HG02870 (cell line): Measurements from ENCODE around the gene ERP44.
"Not testable (repeated sequence)": the region's sequence is repeated elsewhere in the genome, so short reads cannot be mapped to it uniquely, and the experiment has no call there.

ENCODE experiments used
- ATAC-seq: cut with Tn5 transposase; IDR thresholded peaks from one replicate; pipeline ENCODE4 v1.9.1; 2021; ENCODE audit warnings: mild to moderate bottlenecking, moderate library complexity; ENCODE audit not compliant: unreplicated experiment

Gene ERP44

DNA sequence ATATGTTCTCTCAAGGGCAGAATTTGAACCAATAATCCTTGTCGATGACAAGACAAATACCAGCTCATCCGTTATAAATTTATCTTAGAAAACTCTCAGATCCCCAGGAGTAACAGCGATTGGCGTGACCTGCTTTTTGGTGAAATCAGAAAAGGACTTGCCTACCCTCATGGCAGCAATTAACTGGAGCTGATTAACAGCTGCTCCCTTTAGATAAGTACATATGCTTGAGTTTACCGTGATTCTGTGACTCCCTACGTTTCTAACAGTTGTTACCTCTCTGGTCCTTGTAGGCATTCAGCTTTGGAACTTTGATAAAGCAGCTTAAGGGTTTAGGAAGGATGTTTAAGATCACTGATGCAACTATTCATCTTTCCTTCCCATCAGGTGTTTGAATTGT, 2.8 kb upstream of the ERP44 start:
- no peak for ATAC-seq

- ATAC-seq, result no peak
Measured at GRCh38 chr9:100100146-100100667, 1.4 kb upstream of the ERP44 start.

- ATAC-seq, result peak; percentile 2
Measured at GRCh38 chr9:100099722-100100042, 882 bp upstream of the ERP44 start.

- ATAC-seq, result peak; percentile 1
Measured at GRCh38 chr9:100098046-100098886, 534 bp downstream of the ERP44 start.

DNA sequence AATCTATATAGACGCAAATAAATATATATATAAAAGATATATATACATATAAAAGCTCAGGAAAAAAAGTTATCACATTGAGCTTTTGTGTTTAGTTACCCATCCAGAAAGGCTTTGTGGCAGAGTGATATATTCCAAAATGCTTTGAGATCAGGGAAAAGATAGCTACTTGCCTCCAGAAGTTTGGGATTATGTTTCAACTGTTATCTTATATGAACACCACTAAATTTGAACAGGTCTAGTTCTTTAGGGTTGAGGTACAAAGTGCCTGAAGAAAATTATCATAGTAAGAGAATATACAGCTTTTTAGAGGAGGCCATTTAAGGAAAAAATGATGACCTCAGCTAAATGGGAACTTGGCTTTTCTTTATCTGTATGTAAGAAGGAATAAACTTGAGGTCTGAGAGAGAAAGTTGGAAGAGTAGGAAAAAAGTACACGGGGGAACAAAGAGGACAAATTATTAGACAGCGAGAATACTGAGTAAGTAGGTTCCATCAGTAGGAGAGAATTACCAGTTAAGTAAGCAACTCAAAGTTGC, 2.4 kb downstream of the ERP44 start:
- ATAC-seq, result no peak

- ATAC-seq, result not testable (repeated sequence)
Measured at GRCh38 chr9:100094411-100094810, 4.4 kb downstream of the ERP44 start.

GRCh38 chr9:100092066-100092465, 6.7 kb downstream of the ERP44 start:
- no peak for ATAC-seq

GRCh38 chr9:100091650-100092049, 7.2 kb downstream of the ERP44 start:
- no peak for ATAC-seq

DNA sequence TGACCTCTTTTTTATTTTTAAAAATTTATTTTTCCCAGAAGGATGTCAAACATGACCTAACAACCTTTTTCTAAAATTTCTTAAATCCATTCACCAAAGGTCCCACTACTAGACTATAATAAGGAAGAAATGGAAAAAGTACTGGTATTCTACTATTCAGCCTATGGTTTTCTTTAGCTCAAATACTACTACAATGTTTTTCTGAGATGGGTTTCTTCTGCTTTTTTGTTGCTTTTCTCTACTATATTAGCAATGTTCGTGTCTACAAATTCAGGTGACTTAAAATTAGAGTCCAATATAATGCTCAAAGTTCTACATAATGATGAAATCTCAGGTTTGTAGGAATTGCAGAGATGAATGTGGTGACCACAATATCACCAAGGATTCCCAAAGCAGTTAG, 7.9 kb downstream of the ERP44 start:
- no peak for ATAC-seq

DNA sequence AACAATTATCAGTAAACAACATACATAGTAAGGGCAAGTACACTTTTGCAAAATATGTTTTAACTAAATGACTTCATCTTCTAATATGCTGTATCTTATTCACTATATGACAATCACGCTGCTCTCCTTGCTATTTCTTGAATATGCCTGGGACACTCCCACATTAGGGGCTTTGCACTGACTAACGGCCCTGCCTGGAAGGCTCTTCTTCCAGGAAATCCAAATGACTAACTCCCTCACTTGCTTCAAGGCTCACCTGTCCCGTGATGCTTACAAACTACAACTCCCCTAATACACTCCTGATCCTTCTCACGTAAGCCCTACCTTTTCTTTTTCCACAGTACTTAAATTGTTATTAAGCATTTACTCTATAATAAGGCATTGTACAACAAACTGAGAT, 10.6 kb downstream of the ERP44 start:
- ATAC-seq, result no peak

- no peak for ATAC-seq
Measured at GRCh38 chr9:100087218-100087617, 11.6 kb downstream of the ERP44 start.

DNA sequence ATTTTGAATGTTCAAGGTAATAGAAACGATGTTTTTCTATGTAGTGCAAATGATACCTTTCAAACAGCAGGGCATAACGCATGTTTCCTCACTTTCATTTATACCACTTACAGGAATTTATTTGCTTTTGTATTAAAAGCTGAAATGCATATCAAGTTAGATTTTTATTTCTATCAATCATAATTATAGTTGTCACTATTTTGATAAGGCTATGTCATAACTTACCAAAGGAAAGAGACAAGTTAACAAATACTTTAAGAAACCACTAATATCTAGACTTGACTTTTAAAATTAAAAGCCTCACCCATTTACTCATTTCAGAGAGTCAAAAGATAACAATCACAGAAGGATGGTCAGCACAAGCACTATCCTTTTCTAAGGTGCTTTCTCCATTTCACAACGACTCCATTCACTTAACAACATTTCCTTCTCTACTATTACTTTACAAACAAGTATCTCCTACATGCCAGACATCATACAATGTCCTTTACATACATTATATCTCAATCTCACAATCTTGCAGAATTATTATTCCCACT, 12.6 kb downstream of the ERP44 start:
- no peak for ATAC-seq

GRCh38 chr9:100084734-100085133, 14.1 kb downstream of the ERP44 start:
- ATAC-seq, result peak; percentile 83

DNA sequence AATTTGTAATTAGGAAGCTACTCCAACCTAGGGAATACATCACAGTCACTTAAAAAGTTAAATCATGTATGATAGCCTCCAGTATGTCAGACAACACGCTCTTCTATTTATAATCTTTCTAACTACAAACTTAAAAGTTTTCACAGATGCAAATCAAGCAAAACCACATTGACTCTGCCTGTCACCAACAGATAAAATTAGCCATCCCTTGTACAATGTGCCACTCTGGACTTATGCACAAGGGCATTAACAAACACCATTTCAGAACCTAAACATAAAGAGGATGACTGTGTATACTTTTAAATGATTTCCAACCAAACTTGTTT, 14.7 kb downstream of the ERP44 start:
- ATAC-seq, result peak; percentile 34

- peak; percentile 52 for ATAC-seq
Measured at GRCh38 chr9:100083448-100084127, 15.2 kb downstream of the ERP44 start.

DNA sequence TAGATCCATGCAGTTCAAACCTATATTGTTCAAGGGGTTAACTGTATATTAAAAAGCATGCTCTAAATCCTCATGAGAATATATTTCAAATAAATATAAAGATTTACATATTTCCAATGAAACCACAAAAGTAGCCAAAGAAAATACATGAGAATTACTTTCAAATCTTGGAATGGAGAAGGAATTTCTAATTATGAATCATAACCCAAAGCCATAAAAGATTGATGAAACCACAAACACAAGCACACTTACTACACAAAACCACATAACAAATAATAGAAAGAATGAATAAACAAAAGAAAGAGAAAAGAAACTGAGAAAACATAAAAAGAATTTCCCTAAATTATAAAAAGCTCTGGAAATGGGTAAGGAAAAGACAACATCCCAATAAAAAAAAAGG, 16.0 kb downstream of the ERP44 start:
- no peak for ATAC-seq

DNA sequence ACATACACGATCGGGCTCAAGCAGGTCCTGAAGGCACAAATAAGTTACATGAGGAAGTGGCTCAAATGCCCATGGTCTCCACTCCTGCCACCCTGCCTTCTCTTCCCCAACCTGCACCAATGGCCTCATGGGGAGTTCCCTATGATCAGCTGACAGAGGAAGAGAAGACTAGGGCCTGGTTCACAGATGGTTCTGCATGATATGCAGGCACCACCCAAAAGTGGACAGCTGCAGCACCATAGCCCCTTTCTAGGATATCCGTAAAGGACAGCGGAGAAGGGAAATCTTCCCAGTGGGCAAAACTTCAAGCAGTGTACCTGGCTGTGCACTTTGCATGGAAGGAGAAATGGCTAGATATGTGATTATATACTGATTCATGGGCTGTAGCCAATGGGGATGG, 22.5 kb downstream of the ERP44 start:
- not testable (repeated sequence) for ATAC-seq

DNA sequence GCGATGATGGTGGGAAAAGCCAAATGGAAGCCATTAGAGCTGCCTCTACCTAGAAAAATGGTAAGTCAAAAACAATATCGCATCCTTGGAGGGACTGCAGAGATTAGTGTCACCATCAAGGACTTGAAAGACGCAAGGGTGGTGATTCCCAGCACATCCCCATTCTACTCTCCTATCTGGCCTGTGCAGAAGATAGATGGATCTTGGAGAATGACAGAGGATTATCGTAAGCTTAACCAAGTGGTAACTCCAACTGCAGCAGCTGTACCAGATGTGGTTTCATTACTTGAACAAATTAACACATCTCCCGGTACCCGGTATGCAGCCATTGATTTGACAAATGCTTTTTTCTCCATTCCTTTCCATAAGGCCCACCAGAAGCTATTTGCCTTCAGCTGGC, 23.8 kb downstream of the ERP44 start:
- ATAC-seq, result no peak

DNA sequence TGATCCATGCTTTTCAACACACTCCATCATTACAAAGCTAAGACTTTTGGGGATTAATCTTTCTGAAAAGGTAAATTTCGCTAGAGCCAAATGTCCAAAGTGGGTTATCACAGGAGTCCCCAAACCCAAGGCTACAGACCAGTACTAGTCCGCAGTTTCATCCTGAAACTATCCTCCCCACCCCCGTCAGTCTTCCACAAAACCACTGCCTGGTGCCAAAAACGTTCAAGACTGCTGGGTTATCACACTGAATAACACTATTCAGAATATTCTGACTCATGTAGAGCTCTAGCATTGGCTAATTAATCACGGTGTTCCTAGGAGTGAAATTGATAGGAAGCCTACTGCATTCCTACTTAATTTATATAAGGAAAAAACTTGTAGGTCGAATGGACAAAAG, 24.7 kb downstream of the ERP44 start:
- ATAC-seq, result no peak

GRCh38 chr9:100072805-100073204, 26.0 kb downstream of the ERP44 start:
- ATAC-seq, result no peak

GRCh38 chr9:100071271-100071670, 27.5 kb downstream of the ERP44 start:
- ATAC-seq, result no peak
